ENCODE measurements around the gene PCBP1.
"Not testable (repeated sequence)": the region's sequence is repeated elsewhere in the genome, so short reads cannot be mapped to it uniquely, and the experiment has no call there.

PCBP1 gene

GRCh38 chr2:70121627-70122372 lies 34.5 kb downstream of the PCBP1 start:
- DNase-seq = peak in 4 of 10 donors; percentile 9 to 67 (median 15)
- intact Hi-C loops (cut with DNase I) = no loop called here

GRCh38 chr2:70122470-70122869 lies 35.2 kb downstream of the PCBP1 start:
- peak in 3 of 10 donors; percentile 5 to 9 (median 9) for DNase-seq
- intact Hi-C loops (cut with DNase I) = no loop called here

DNA sequence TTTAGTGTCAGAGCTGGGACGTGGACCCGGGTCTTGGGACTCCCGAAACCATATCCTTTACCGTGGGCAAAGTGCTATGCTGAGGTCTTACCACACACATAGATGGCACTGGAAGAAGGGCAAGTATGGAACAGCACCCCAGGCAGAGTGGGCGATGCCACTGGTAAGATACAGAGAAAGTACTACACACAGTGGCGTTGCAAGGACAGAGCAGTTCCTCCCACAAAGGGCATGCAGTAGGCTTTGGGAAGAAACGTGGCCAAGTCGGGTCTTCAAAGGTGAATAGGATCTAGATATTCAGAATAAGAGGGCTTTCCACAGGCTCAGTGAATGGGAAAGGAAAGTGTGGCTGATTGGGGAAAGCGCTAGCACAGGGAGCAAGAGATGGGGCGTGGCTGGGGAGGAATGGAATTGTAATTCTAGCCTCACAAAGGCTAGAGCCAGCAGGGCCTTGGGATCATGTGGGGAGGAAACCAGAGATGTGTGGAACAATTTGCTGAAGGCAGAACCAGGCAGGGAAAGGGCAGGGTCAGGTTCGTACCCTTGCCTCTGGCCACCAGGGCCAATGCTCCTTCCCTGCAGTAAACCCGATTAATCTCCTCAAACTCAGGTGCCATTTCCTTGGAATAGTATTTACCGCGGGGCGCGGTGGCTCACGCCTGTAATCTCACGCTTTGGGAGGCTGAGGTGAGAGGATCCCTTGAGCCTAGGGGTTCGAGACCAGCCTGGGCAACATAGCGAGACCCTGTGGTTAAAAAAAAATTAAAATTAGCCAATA lies 36.0 kb downstream of the PCBP1 start:
- intact Hi-C loops (cut with DNase I) = no loop called here
- DNase-seq = peak in 4 of 10 donors; percentile 27 to 73 (median 58)

- intact Hi-C loops (cut with DNase I) = no loop called here
- no peak for DNase-seq
Observed at GRCh38 chr2:70123829-70124116, 36.5 kb downstream of the PCBP1 start.

DNA sequence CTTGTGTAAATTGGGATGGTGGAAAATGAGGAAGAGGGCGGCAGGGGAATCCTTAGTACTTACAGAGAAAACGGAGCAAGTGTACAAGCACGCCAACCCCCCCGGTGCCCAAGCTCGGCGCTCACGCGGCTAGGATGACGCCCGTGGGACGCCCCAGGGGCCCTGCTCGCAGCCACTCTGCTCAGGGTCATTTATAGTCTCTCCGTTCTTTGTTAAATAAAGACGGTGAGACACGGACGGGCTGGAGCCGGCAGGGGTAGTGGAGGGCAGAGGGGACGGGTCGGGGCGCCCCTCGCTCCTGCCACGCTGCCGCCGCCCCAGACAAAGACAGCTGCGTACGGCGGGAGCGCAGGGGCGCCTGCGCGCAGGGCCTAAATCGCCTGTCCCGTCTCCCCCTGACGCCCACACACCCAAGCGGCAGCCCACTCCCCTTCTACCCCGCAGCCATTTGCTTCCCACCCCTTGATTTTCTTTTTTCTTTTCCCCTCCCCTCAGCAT lies 37.8 kb downstream of the PCBP1 start:
- intact Hi-C loops (cut with DNase I) = loop anchor here (5.0 kb wide), 1 partner anchor 38 kb away; the partner anchor contains the start of gene PCBP1
- DNase-seq = peak in 9 of 10 donors; percentile 51 to 93 (median 63)

DNA sequence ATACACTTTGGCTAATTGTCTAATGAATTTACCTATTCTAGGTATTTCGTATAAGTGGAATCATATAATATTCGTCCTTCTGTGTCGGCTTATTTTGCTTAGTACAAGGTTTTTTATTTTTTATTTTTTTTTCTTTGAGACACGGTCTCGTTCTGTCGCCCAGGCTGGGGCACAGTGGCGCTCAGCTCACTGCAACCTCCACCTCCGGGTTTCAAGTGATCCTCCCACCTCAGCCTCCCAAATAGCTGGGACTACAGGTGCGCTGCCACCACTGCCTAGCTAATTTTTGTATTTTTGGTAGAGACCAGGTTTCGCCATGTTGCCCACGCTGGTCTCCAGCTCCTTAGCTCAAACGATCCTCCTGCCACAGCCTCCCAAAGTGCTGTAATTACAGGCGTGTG lies 38.2 kb downstream of the PCBP1 start:
- intact Hi-C loops (cut with DNase I) = loop anchor here (5.0 kb wide), 1 partner anchor 38 kb away; the partner anchor contains the start of gene PCBP1
- DNase-seq = peak in 3 of 10 donors; percentile 19 to 59 (median 57)

DNA sequence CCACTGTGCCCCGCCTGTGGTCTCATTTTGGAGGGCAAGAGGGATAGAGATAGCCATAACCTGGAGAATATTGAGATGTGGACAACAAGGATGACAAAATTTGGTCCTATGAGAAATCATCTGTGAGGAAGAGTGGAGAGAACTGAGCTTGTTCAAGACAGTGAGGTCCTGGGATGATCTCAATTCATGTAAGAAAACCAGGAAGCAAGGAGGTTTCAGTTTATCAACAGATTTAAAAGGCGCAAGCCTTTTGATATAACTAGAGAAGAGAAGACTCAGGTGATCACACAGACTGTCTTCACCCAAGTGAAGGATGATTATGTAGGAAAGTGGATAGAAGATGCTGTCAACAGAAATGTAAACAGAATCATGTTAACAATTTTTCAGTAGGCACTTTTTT lies 39.1 kb downstream of the PCBP1 start:
- no peak for DNase-seq
- intact Hi-C loops (cut with DNase I) = loop anchor here (5.0 kb wide), 1 partner anchor 39 kb away; the partner anchor contains the start of gene PCBP1

GRCh38 chr2:70128005-70128404 lies 40.7 kb downstream of the PCBP1 start:
- intact Hi-C loops (cut with DNase I) = loop anchor here (5.0 kb wide), 1 partner anchor 41 kb away; the partner anchor contains the start of gene PCBP1

GRCh38 chr2:70131344-70132143 lies 44.3 kb downstream of the PCBP1 start:
- intact Hi-C loops (cut with DNase I) = not testable (repeated sequence)
- DNase-seq = peak in 2 of 10 donors; percentile 22 to 52

More at GRCh38 chr2:70128005-70128404, 40.7 kb downstream of the PCBP1 start:
- no peak for DNase-seq

DNA sequence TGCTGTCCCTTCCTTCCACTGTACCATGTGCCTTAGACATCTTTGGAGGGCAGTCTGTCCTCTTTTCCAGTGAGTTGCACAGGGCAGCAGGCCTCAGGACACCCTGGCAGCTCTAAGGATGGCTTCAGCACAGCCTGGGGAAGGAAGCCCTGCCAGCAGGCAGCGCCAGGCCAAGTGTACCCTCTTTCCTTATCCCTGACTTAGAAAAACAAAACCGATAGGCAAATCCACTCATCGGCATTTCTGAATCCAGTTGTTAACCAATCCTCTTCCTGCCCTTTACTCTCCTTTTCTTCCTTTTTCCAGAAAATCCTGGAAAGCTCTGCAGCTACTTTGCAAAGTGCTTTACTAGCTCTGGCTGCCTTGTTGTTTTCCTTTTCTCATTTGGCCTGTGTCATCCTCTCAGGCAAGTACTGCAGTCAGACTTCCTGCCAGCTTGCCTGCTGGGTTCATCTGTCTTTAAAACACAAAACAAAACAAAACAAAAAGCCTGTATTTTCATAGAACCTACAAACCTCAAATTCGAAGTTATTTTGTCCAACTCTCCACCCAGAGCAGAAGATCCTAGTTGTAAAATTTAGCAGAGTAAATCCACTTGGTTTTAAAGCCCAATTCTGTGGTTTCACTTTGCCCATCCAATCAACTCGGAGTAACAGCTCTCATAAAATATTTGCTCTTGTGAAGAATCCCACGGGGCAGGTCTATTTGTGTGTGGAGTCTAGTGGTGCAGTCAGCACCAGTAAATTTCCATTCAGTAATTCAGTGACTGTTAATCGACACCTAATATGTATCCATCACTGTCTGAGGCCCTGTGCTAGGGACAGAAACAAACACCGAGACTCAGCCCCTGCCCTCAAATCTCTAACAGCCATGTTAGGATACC lies 45.2 kb downstream of the PCBP1 start:
- intact Hi-C loops (cut with DNase I) = no loop called here
- DNase-seq = peak in 5 of 10 donors; percentile 28 to 92 (median 76)

GRCh38 chr2:70133127-70133452 lies 45.8 kb downstream of the PCBP1 start:
- intact Hi-C loops (cut with DNase I) = no loop called here
- DNase-seq = no peak

DNA sequence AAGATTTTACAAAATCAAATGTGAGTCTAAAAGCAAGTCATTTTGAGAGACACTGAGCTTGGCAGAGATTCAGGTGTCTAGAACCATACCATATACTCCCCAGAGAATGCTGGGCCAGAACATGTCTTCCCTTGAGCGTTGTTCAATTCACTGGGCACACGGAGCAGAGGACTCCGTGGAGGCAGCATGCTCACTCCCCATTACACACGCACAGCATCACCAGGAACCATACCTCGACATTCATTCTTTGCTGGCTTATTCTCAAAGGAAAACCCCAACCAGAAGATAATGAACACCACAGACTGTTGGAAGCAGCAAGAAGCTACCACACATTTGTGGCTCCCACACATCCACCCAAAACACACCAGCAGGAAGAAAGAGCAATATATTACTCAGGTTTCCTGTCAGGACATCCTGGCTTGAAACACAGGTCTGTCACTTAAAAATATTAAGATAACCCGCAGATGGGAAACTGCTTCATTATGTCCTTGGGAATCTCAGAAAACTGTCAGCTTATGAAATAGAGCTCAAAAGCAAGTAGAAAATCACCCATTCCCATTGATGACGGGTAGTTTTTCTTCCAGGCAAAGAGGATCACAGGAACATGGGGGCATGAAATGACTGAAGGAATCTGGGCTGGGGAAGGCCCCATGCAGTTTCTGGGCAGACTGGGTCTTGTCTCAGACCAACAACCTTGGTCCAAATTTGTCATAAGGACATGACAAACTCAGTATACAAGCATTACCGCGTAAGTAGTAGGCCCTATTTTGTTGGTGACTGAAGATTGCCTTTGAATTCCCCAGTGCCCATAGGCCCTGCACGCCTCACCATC lies 46.4 kb downstream of the PCBP1 start:
- intact Hi-C loops (cut with DNase I) = no loop called here
- peak in 2 of 10 donors; percentile 10 to 30 for DNase-seq

DNA sequence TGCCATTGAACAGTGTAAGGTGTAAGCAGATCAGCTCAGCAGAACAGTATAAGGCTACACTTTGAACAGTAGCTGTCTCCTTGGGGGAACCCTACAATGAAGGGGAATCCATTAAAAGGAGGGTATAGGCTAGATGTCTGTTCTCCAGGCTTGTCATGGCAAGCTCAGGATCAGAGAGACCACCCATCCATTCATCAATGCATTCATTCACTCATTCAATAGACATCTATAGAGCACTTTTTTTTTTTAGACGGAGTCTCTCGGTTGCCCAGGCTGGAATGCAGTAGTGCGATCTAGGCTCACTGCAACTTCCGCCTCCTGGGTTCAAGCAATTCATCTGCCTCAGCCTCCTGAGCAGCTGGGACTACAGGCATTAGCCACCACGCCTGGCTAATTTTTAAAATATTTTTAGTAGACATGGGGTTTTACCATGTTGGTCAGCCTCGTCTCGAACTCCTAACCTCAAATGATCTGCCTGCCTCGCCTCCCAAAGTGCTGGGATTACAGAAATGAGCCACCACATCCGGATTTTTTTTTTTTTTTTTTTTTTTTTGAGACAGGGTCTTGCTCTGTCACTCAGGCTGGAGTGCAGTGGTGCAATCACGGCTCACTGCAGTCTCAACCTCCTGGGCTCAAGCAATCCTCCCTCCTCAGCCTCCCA lies 47.2 kb downstream of the PCBP1 start:
- peak in 2 of 10 donors; percentile 7 to 25 for DNase-seq
- intact Hi-C loops (cut with DNase I) = not testable (repeated sequence)

All from posterior cingulate gyrus (tissue), 11 donors.